Smooth muscle cell (in vitro differentiated cells): Measurements from ENCODE around the gene TDRD7. TPM values are rescaled to one million over a fixed set of nuclear protein-coding genes. Genes with fewer than 3 reads are reported as not detected.

Source experiments
- microRNA-seq: library from miRNA; unstranded; fragments of <30 nt; microRNA quantifications from one replicate; pipeline ENCODE4, GENCODE V29; 2016; ENCODE audit warnings: borderline number of aligned reads
- polyA plus RNA-seq: library from polyadenylated mRNA; unstranded; fragments of >200 nt; fragmentation: Nextera tagmentation; extraction: Ambion mirVana; gene quantifications from 2 replicates; pipeline ENCODE4 v1.2.1, GENCODE V29; 2016
- small RNA-seq: library from RNA; depleted of rRNA; stranded (forward); fragments of <200 nt; gene quantifications from one replicate; pipeline ENCODE3, GENCODE V24; 2014
- total RNA-seq: library from RNA; depleted of rRNA; stranded (reverse); fragments of >200 nt; gene quantifications from 2 replicates; pipeline ENCODE4 v1.2.3, GENCODE V29; 2014

TDRD7 gene
- total and polyA plus RNA-seq, 2 experiments from 2014 or later = 1.5 to 3.4 TPM

Small RNA genes within 50 kb of the gene (microRNA-seq; reads per million reads assigned to microRNA genes)
- not detected for gene MIR1302-8

Small RNA genes within 50 kb of the gene (small RNA-seq; reads per million reads assigned to genes)
- gene MIR1302-8 = not detected

Other genes starting within 250 kb of the TDRD7 start
- 0.58 and 1.2 TPM in 2 replicates for gene CCDC180, start 104.4 kb upstream of the TDRD7 start, total RNA-seq
- gene CCDC180, start 104.4 kb upstream of the TDRD7 start, polyA plus RNA-seq = 0.59 and 1.3 TPM in 2 replicates
- gene TMOD1, start 89.6 kb downstream of the TDRD7 start, total RNA-seq = 0.09 and 0.18 TPM in 2 replicates
- 0.19 and 0.22 TPM in 2 replicates for gene TMOD1, start 89.6 kb downstream of the TDRD7 start, polyA plus RNA-seq
- 22.6 and 23.5 TPM in 2 replicates for gene TSTD2, start 221.3 kb downstream of the TDRD7 start, total RNA-seq
- gene TSTD2, start 221.3 kb downstream of the TDRD7 start, polyA plus RNA-seq = 8.5 and 9.3 TPM in 2 replicates
- 29.5 and 33.4 TPM in 2 replicates for gene NCBP1, start 221.7 kb downstream of the TDRD7 start, total RNA-seq
- 21.2 and 22.7 TPM in 2 replicates for gene NCBP1, start 221.7 kb downstream of the TDRD7 start, polyA plus RNA-seq